ENCODE measurements around the gene HSD17B10.
"Not testable (repeated sequence)": the region's sequence is repeated elsewhere in the genome, so short reads cannot be mapped to it uniquely, and the experiment has no call there.

HSD17B10 gene

GRCh38 chrX:53437206-53437605 is 3.0 kb upstream of the HSD17B10 start:
- DNase-seq (ENCODE audit: low spot score), result no peak

- DNase-seq (ENCODE audit: low spot score), result peak; percentile 71
These were observed 1.8 kb upstream of the HSD17B10 start for GRCh38 chrX:53435997-53436396.

GRCh38 chrX:53430231-53430630 is 3.9 kb downstream of the HSD17B10 start:
- DNase-seq (ENCODE audit: low spot score), result no peak

- no peak for DNase-seq (ENCODE audit: low spot score)
These were observed 4.4 kb downstream of the HSD17B10 start for GRCh38 chrX:53429755-53430154.

GRCh38 chrX:53422861-53423306 is 11.3 kb downstream of the HSD17B10 start, which contains the start of gene RIBC1:
TSS of gene RIBC1 (plus strand) at chrX:53422873. CDS start at chrX:53426277, 3,404 bp downstream.
- DNase-seq (ENCODE audit: low spot score), result no peak

- peak; percentile 95 for DNase-seq (ENCODE audit: low spot score)
These were observed 11.9 kb downstream of the HSD17B10 start, which contains the start of gene SMC1A for GRCh38 chrX:53422086-53422860. TSS of gene SMC1A (minus strand) at chrX:53422654. CDS start at chrX:53422600, 54 bp downstream.

- no peak for DNase-seq (ENCODE audit: low spot score)
These were observed 12.4 kb downstream of the HSD17B10 start for GRCh38 chrX:53421772-53422085.

GRCh38 chrX:53421125-53421524 is 13.0 kb downstream of the HSD17B10 start:
- no peak for DNase-seq (ENCODE audit: low spot score)

GRCh38 chrX:53420351-53420750 is 13.8 kb downstream of the HSD17B10 start:
- DNase-seq (ENCODE audit: low spot score), result not testable (repeated sequence)

- DNase-seq (ENCODE audit: low spot score), result no peak
These were observed 21.7 kb downstream of the HSD17B10 start for GRCh38 chrX:53412446-53412845.

- DNase-seq (ENCODE audit: low spot score), result no peak
These were observed 30.6 kb downstream of the HSD17B10 start for GRCh38 chrX:53403535-53403934.

GRCh38 chrX:53398216-53398615 is 36.0 kb downstream of the HSD17B10 start:
- no peak for DNase-seq (ENCODE audit: low spot score)

- DNase-seq (ENCODE audit: low spot score), result no peak
These were observed 38.4 kb downstream of the HSD17B10 start for GRCh38 chrX:53395605-53396298.

GRCh38 chrX:53383376-53384076 is 50.6 kb downstream of the HSD17B10 start:
- no peak for DNase-seq (ENCODE audit: low spot score)

Measured in hematopoietic multipotent progenitor cell treated with erythropoietin and hydrocortisone succinate and interleukin-3 and kit ligand, for 15 days (in vitro differentiated cells).